ENCODE data around the gene RFLNA. TPM values are rescaled to one million over a fixed set of nuclear protein-coding genes. Genes with fewer than 3 reads are reported as not detected.

Gene RFLNA
- total RNA-seq, 1 donor from 2014 or later: not detected

DNA sequence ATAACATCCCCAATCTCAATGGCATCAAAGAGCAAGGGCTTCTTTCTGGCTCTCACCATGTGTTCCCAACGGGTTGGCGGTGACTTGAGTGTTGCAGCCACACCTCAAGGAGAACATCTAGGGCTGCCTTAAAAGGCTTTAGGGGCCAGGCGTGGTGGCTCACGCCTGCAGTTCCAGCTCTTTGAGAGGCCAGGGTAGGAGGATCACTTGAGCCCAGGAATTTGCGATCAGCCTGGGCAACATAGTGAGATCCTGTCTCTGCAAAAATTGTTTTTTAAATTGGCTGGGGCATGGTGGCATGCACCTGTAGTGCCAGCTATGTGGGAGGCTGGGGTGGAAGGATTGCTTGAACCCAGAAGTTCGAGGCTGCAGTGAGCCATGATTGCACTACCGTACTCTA lies 14.9 kb downstream of the RFLNA start:
- Mint-ChIP-seq H3K4me3 (no peak overlapping the region), H3K9me3 (no peaks in the 10 kb centered on the region), H3K4me1 (ENCODE audit: low read depth) (no peaks in the 10 kb centered on the region), H3K27me3 (ENCODE audit: insufficient read depth) (no peaks in the 10 kb centered on the region), H3K27ac (no peak overlapping the region), H3K36me3 (ENCODE audit: low read depth) (no peaks in the 10 kb centered on the region)
- DNase-seq (ENCODE audit: low spot score): no peak
- intact Hi-C loops (cut with micrococcal nuclease): no loop called here

DNA sequence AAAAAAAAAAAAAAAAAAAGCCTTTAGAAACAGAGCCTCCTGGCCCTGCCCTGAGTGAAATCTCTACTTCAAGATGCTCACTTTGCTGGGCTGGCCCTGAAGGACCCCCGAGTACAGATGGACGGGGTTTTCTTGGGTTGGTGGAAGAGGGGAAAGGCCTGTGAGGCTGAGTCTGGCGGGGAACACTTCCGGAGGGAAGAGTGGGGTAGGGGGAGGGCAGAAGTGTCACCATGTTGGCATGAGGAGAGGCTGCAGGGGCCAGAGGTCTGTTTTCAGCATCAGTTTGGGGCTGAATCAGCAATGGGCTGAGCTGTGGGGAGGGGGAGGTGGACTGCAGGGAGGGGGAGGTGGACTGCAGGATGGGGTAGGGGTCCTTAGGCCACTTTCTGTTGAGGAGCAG lies 15.3 kb downstream of the RFLNA start:
- H3K4me1 Mint-ChIP-seq (ENCODE audit: low read depth): no peaks in the 10 kb centered on the region
- no peaks in the 10 kb centered on the region for H3K9me3 Mint-ChIP-seq
- no peaks in the 10 kb centered on the region for H3K36me3 Mint-ChIP-seq (ENCODE audit: low read depth)
- no peak overlapping the region for H3K27ac Mint-ChIP-seq
- no peak for DNase-seq (ENCODE audit: low spot score)
- H3K27me3 Mint-ChIP-seq (ENCODE audit: insufficient read depth): no peaks in the 10 kb centered on the region
- intact Hi-C loops (cut with micrococcal nuclease): no loop called here
- no peak overlapping the region for H3K4me3 Mint-ChIP-seq

DNA sequence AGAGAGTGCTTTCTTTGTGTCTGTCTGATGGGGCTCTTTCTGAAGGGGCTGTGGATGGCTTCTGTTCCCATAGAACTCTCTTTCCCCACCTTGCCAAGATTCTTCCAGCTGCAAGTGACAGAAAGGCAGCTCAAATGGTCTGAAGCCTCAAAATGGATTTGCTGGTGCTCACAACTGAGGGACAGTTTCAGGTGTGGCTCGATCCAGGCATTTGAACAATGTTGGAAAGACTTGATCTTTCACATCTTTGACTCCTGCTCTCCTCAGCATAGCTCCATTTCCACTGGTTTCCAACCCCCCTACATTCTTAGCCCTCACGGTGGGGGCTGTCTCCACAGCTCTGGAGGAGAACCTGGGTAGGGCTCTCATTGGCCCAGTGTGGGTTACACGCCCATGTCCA lies 15.9 kb downstream of the RFLNA start:
- no peak for DNase-seq (ENCODE audit: low spot score)
- no peaks in the 10 kb centered on the region for H3K9me3 Mint-ChIP-seq
- intact Hi-C loops (cut with micrococcal nuclease): no loop called here
- no peak overlapping the region for H3K27ac Mint-ChIP-seq
- H3K36me3 Mint-ChIP-seq (ENCODE audit: low read depth): no peaks in the 10 kb centered on the region
- no peak overlapping the region for H3K4me3 Mint-ChIP-seq
- no peaks in the 10 kb centered on the region for H3K4me1 Mint-ChIP-seq (ENCODE audit: low read depth)
- no peaks in the 10 kb centered on the region for H3K27me3 Mint-ChIP-seq (ENCODE audit: insufficient read depth)

DNA sequence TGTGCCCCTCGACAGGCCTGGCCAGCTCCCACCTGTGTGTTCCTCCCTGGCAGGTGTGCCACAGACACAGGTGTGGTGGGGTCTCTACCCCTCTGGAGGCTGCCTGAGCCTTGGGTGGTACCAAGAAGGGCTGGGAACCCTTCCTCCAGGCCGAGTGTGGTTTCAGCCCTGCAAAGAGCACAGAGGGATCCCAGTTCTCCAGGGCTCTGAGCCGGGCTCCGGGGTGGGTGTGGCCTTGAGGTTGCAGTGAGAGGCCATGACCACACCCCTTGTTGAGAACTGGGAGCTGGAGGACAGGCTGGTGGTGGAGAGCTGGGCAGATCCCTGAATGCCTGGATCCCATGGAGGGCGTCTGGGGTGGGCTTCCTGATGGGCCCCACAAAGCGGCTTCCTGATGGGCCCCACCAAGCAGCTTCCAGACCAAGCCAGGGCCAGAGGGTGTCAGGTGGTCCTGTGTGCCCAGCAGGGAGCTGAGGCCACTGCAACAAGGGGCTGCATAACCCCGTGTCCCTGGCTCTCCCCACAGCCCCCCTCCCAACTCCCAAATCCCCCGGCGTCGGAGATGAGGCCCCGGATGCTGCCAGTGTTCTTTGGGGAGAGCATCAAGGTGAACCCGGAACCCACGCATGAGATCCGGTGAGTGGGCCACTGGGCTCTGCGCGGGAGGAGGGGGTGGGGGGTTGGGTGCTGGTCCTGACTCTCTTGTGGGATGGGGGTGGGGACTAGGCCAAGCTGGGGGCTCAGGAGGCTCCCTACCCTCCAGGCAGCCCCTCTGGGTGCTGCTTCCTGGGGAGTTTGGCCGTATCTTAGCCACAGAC lies 16.6 kb downstream of the RFLNA start:
- Mint-ChIP-seq H3K27ac (no peak overlapping the region), H3K27me3 (ENCODE audit: insufficient read depth) (no peaks in the 10 kb centered on the region), H3K36me3 (ENCODE audit: low read depth) (no peaks in the 10 kb centered on the region), H3K4me3 (no peak overlapping the region), H3K9me3 (no peaks in the 10 kb centered on the region), H3K4me1 (ENCODE audit: low read depth) (no peaks in the 10 kb centered on the region)
- intact Hi-C loops (cut with micrococcal nuclease): no loop called here
- DNase-seq (ENCODE audit: low spot score): no peak

DNA sequence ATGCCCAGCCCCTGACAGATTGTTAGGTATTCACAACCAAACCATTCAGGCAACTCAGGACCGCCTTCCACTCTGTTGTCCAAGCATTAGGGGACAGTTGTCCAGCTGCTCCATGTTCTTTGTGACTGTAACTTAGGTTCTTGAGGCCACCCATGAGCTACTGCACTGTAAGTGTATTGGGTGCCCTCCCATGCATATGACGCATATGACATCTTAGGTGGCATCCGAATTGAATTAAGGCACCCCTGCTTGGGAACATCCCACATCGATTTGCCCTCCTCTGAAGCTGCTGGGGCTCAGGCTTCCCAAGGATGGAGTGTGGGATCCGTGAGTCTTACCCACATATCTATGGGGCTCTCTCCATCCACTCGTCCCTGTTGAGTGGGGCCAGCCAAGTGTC lies 17.7 kb downstream of the RFLNA start:
- no peak overlapping the region for H3K27ac Mint-ChIP-seq
- H3K4me3 Mint-ChIP-seq: no peak overlapping the region
- intact Hi-C loops (cut with micrococcal nuclease): no loop called here
- no peaks in the 10 kb centered on the region for H3K36me3 Mint-ChIP-seq (ENCODE audit: low read depth)
- H3K27me3 Mint-ChIP-seq (ENCODE audit: insufficient read depth): no peaks in the 10 kb centered on the region
- H3K9me3 Mint-ChIP-seq: no peaks in the 10 kb centered on the region
- DNase-seq (ENCODE audit: low spot score): no peak
- no peaks in the 10 kb centered on the region for H3K4me1 Mint-ChIP-seq (ENCODE audit: low read depth)

DNA sequence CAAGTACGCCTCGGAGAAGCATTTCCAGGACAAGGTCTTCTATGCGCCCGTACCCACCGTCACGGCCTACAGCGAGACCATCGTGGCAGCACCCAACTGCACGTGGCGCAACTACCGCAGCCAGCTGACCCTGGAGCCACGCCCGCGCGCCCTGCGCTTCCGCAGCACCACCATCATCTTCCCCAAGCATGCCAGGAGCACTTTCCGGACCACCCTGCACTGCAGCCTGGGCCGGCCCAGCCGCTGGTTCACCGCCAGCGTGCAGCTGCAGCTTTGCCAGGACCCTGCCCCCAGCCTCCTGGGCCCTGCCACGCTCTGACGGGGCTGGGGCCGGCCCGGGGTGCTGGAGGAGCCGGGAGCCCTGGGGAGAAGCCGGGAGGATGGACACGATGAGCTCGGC lies 19.3 kb downstream of the RFLNA start:
- intact Hi-C loops (cut with micrococcal nuclease): no loop called here
- H3K36me3 Mint-ChIP-seq (ENCODE audit: low read depth): no peaks in the 10 kb centered on the region
- DNase-seq (ENCODE audit: low spot score): no peak
- H3K27ac Mint-ChIP-seq: no peak overlapping the region
- no peak overlapping the region for H3K4me3 Mint-ChIP-seq
- H3K9me3 Mint-ChIP-seq: no peaks in the 10 kb centered on the region
- no peaks in the 10 kb centered on the region for H3K4me1 Mint-ChIP-seq (ENCODE audit: low read depth)
- H3K27me3 Mint-ChIP-seq (ENCODE audit: insufficient read depth): no peaks in the 10 kb centered on the region

DNA sequence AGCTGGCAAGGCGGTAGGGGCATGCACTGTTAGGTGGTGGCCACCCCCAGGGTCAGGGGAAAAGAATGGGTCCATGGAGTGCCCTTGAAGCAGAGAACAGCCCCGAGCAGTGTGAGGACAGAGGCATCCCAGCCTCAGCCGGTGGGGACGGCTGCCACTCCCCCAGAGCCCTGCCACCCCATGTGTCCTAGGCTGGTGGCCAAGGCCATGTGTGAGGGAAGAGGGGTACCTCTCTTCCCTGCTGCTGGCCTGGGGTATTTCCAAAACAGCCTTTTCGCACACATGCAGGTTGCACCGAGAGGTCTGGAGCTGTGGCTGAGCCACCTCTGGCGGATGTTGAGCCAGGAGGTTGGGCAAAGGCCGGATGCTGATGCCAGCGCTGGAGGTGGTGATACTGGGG lies 19.9 kb downstream of the RFLNA start:
- Mint-ChIP-seq H3K27me3 (ENCODE audit: insufficient read depth) (no peaks in the 10 kb centered on the region), H3K4me3 (no peak overlapping the region), H3K9me3 (no peaks in the 10 kb centered on the region), H3K36me3 (ENCODE audit: low read depth) (no peaks in the 10 kb centered on the region), H3K27ac (no peak overlapping the region), H3K4me1 (ENCODE audit: low read depth) (no peaks in the 10 kb centered on the region)
- intact Hi-C loops (cut with micrococcal nuclease): no loop called here
- no peak for DNase-seq (ENCODE audit: low spot score)

DNA sequence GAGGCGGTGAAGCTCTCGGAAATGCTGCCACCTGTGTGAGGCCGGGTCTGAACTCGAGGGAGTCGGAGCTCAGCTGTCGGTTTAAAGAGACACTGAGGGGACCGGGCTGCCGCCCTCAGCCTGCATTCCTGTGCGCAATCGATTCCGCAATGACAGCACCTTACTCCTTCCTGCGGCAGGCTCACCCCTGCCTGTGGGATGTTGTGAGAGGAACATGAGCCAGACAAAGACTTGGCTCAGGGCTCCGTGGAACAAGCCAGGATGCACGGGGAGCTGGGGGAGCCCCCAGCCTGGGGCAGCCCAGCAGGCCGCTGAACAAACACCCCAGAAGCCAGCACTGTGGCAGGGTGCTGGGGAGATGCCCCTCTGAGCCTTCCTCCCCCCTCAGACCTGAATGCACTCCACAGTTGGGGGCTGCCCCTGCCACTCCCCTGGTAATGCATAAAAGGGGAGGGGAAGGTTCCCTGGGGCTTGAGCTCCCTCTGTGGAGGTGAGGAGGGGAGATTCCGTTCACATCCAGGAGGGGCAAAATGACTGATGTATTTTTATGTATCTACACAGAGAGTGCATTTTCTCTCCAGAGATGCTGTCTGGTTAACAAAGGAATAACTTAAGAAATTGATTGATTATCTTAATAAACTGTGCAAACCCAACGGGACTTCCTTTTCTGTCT lies 20.6 kb downstream of the RFLNA start:
- no peak for DNase-seq (ENCODE audit: low spot score)
- H3K9me3 Mint-ChIP-seq: no peaks in the 10 kb centered on the region
- no peaks in the 10 kb centered on the region for H3K27me3 Mint-ChIP-seq (ENCODE audit: insufficient read depth)
- intact Hi-C loops (cut with micrococcal nuclease): no loop called here
- no peaks in the 10 kb centered on the region for H3K4me1 Mint-ChIP-seq (ENCODE audit: low read depth)
- no peaks in the 10 kb centered on the region for H3K36me3 Mint-ChIP-seq (ENCODE audit: low read depth)
- no peak overlapping the region for H3K27ac Mint-ChIP-seq
- H3K4me3 Mint-ChIP-seq: no peak overlapping the region

DNA sequence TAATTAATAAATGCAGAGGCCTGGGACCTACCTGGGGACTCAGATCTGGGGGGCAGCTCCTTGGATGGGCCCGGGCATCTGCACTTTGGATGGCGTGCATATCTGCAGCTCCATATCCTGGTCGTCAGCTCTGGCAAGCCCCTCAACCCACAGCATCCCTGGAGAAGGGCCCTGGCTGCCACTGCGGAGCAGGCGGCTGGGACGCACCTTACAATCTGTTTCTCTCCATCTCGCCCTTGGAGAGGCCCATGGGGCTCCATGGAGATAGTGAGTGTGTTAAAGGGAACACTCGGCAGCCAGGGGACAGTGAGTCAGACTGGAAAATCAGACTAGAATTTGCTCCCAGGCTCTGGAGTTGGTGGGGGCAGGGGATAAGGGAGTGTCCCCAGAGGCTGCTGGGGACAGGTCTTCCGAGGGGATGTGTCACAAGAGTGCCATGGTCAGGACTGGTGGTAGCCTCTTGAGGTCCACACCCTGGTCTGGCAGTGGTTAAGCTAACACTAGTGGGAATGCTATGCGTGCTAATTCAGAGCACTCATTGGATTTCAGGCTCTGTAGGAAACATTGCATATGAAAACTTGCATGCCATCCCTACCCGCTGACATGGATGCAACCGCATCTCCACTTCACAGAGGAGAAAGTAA lies 21.5 kb downstream of the RFLNA start:
- Mint-ChIP-seq H3K4me1 (ENCODE audit: low read depth) (no peaks in the 10 kb centered on the region), H3K36me3 (ENCODE audit: low read depth) (no peaks in the 10 kb centered on the region), H3K9me3 (no peaks in the 10 kb centered on the region), H3K4me3 (no peak overlapping the region), H3K27ac (no peak overlapping the region), H3K27me3 (ENCODE audit: insufficient read depth) (no peaks in the 10 kb centered on the region)
- no peak for DNase-seq (ENCODE audit: low spot score)
- intact Hi-C loops (cut with micrococcal nuclease): no loop called here

DNA sequence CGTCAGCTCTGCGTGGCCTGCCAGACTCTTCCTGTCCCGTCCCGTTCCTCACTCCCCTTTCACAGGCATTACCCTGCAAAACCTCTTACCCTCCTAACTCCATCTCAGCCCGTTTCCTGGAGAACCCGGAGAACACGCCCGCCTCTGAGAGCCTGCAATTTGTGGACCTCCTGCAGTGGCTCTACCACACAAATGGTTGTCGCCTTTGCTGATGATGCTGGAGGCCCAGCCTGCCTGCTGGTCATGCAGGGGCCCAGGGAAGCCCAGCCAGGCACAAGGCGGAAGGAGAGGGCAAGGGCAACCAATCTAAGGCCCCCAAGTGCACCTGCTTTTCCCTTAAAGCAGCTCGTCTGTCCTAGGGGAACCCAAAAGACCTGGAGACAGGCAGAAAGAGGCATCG lies 22.5 kb downstream of the RFLNA start:
- Mint-ChIP-seq H3K9me3 (no peaks in the 10 kb centered on the region), H3K4me1 (ENCODE audit: low read depth) (no peaks in the 10 kb centered on the region), H3K27ac (no peak overlapping the region), H3K27me3 (ENCODE audit: insufficient read depth) (no peaks in the 10 kb centered on the region), H3K4me3 (no peak overlapping the region), H3K36me3 (ENCODE audit: low read depth) (no peaks in the 10 kb centered on the region)
- no peak for DNase-seq (ENCODE audit: low spot score)
- intact Hi-C loops (cut with micrococcal nuclease): no loop called here

DNA sequence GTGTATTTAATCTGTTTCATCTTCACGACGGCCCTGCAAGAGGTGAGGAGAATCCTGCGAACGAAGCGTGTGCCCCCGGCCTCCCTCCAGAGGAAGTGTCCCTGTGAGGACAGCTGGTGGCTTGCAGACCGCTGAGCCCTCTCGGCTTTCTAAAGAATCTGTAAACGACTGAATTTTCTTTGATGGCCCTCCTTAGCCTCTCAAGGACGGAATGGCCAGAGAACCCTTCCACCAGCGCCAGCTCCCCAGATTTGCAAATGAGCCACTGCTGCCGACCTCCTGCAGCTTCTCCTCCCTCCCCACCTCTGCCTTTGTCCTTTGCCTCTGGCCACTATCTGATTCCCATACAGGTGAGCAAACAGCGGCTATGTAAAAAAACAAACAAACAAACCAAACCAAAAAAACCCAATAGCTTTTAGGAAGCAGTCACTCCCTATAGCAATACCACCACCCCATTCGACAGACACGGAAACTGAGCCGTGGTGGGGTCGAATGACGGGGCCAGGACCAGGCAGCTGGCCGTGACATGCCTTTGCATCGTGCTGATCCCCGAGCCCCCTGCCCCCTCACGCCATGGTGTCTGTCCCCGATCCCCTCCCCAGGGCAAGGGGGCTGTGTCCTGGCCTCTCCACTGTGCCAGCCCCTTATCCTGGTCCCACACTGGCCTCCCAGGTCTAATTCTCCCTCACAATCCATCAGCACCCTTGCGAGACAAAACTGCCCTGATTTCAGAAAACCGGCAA lies 23.6 kb downstream of the RFLNA start:
- H3K9me3 Mint-ChIP-seq: peaks cover under 1% of the 10 kb centered on the region
- intact Hi-C loops (cut with micrococcal nuclease): no loop called here

DNA sequence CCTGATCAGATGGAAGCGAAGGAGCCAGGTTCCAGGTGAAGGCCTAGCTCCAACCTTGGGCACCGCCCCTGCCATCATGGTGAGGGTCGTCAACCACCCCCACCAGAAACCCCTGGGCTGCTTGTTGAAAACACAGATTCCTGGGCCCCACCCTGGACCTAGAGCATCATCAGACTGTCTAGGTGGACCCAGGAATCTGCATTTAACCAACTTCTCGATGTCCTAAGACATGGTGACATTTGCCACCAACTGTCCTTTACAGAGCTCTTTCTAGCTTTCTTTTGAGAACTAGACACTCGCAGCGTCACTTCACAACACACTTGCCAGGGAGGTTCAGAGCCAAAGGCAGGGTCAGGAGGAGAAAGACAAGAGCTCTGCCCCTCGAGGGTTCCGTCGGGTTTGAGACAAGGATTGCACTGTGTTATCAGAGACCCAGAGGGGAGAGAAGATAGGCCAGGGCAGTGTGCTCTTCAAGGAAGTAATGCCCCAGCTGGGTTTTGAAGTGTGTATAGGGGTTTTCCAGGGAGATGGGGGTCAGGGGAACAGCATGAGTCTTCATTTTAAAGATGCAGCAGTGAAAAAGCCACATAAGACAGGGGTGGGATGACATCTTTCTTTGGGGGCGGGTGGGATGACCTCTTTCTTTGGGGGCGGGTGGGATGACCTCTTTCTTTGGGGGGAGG lies 24.6 kb downstream of the RFLNA start:
- no peak for DNase-seq (ENCODE audit: low spot score)

More for the DNA sequence above, 23.6 kb downstream of the RFLNA start:
- H3K27ac Mint-ChIP-seq: no peak overlapping the region
- peaks cover under 1% of the 10 kb centered on the region for H3K36me3 Mint-ChIP-seq (ENCODE audit: low read depth)
- no peaks in the 10 kb centered on the region for H3K4me1 Mint-ChIP-seq (ENCODE audit: low read depth)
- no peak overlapping the region for H3K4me3 Mint-ChIP-seq
- no peaks in the 10 kb centered on the region for H3K27me3 Mint-ChIP-seq (ENCODE audit: insufficient read depth)
- DNase-seq (ENCODE audit: low spot score): no peak

More for the DNA sequence above, 24.6 kb downstream of the RFLNA start:
- Mint-ChIP-seq H3K27ac (no peak overlapping the region), H3K27me3 (ENCODE audit: insufficient read depth) (no peaks in the 10 kb centered on the region), H3K4me1 (ENCODE audit: low read depth) (no peaks in the 10 kb centered on the region), H3K4me3 (no peak overlapping the region), H3K9me3 (peaks cover 11% of the 10 kb centered on the region), H3K36me3 (ENCODE audit: low read depth) (peaks cover 11% of the 10 kb centered on the region)
- intact Hi-C loops (cut with micrococcal nuclease): loop anchor here (5.0 kb wide), 1 partner anchor 448 kb away; no protein-coding TSS in a partner anchor
